GM10266 (cell line): ENCODE data around the gene TK2.
A peak's percentile ranks its signal among the peaks of the same experiment; 100 is the strongest.

ENCODE experiments used
- DNase-seq: peaks from one replicate; pipeline ENCODE4 v3.0.0; 2012; ENCODE audit errors: extremely low spot score
- TF ChIP-seq, protein P1 (sequence below): IDR thresholded peaks from 2 replicates; pipeline ENCODE4 v1.5.1; 2012; ENCODE audit warnings: mild to moderate bottlenecking, low read depth; ENCODE audit not compliant: control insufficient read depth, insufficient read depth; ENCODE audit errors: missing control alignments

TK2 gene

DNA sequence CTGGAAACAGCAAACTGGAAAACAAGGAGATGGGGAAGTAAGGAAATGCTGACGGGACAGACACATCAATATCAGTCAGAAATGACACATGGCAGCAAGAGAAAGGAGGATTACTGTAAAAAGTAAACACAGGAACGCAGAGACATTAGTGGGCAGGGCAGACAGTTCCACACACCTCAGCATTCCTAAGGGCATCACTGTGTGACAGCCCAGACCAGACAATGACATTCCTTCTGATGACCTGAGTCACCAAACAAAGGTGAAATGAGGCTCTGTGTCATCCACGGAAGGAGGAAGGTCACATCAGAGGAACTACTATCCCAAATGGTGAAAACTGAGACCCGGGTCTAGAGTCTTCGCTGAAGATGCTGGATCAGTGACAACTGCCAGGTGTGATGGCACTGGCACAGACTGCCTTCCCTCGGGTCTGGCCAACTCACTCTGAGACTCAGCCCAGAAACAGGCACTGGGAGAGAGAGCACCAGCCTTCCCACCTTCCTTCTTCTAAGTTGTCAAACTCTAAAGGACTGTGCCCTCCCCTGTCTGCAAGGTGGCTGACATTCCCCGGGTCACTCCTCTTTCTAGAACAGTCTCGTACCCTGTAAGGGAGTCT is 36.7 kb downstream of the TK2 start:
- TF ChIP-seq, protein P1, sequence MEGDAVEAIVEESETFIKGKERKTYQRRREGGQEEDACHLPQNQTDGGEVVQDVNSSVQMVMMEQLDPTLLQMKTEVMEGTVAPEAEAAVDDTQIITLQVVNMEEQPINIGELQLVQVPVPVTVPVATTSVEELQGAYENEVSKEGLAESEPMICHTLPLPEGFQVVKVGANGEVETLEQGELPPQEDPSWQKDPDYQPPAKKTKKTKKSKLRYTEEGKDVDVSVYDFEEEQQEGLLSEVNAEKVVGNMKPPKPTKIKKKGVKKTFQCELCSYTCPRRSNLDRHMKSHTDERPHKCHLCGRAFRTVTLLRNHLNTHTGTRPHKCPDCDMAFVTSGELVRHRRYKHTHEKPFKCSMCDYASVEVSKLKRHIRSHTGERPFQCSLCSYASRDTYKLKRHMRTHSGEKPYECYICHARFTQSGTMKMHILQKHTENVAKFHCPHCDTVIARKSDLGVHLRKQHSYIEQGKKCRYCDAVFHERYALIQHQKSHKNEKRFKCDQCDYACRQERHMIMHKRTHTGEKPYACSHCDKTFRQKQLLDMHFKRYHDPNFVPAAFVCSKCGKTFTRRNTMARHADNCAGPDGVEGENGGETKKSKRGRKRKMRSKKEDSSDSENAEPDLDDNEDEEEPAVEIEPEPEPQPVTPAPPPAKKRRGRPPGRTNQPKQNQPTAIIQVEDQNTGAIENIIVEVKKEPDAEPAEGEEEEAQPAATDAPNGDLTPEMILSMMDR: no peak
- DNase-seq: no peak

DNA sequence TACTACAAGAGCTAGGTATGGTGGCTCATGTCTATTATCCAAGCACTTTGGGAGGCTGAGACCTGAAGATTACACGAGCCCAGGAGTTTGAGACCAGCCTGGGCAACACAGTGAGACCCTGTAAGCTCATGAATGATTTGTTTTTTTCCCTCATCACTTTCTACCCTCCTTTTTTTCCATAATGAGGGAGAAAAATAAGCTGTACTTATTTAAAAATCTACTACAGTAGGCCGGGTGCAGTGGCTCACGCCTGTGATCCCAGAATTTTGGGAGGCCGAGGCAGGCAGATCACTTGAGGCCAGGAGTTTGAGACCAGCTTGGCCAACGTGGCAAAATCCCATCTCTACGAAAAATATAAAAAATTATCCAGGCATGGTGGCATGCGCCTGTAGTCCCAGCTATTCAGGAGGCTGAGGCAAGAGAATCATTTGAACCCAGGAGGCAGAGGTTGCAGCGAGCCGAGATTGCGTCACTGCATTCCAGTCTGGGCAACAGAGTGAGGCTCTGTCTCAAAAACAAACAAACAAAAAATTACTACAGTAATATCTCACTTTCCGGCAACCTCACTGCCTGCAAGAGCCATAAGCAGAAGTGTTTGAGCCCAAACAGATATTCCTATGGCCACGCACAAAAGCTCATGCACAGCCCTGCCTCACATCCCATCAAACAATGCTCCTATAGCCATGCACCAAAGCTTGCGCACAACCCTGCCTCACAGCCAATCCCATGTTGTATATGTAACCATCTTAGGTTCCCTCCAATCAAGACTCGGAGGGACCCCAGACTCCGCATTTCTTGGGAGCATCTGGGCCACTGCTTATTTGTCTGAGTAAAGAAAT is 37.4 kb downstream of the TK2 start:
- TF ChIP-seq, protein P1: no peak
- DNase-seq: no peak

DNA sequence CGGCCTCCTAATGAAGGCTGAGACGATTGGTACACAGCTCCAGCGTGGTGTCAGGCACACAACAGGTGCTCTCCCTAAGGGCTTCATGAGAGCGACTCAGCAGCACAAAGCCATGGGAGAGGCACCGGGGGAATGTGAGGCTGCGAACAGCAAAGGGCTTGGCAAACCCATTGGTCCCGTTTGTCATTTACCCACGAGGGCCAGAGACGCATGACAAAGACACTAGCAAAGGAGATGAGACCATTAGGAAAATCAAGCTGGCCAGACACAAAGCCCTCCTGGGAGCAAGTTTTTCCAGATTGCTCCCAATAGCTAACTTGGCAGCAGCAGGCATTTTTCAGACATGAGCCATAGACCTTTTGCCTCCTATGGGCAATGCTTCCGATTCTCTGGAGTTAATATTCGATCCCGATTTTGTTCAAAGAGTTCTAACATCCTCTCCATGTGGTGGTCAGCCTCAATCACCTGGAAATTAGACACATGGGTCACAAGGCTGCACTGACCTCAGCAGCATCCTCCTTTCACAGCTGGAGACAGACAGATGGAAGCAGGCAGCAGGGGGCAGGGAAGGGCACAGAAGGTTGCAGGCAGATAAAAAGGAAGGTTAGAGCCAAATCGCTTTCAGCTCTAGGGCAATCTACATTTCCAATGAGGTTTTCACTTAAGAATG is 38.2 kb downstream of the TK2 start:
- TF ChIP-seq, protein P1: peak; percentile 22
- DNase-seq: no peak

DNA sequence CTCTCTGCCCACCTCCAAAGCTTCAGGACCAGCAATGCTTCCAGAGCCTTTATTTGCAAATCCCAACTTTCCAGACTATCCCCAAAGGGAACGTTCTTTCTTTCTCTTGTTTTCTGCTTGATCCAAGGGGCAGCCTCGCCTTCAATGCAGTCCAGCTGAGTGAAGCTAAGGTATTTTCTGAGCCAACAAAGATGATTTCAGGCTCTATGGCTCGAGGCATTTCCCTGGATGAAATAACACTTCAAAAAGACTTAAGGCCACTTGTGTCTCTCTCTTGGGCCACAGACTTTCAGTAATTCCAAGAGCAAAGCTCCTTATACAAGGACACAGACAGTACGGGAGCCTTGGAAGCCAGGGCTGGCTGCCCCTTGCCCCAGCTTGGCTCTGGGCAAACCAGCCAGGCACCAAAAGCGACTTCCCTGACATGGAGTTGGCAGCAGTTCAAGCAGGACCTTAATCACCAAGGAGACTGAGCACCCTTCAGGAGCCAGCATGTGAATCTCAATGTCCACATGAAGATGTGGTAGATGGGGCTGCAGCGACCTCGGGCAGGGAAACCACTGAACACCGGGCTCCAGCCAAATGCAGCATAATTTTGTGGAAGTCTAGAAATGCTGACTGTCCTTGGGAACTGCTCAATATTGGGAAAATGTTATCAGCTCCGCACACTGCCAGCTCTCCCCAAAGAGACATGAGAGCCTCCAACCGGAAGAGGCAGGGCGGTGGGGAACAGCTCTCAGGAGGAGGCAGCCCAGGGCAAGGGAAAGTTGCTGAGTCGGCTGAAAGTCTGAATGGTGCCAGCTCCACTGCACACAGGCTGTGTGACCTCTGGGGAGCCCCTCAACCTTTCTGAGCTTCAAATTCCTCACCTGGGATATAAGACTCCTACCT is 39.0 kb downstream of the TK2 start:
- TF ChIP-seq, protein P1: no peak
- no peak for DNase-seq

DNA sequence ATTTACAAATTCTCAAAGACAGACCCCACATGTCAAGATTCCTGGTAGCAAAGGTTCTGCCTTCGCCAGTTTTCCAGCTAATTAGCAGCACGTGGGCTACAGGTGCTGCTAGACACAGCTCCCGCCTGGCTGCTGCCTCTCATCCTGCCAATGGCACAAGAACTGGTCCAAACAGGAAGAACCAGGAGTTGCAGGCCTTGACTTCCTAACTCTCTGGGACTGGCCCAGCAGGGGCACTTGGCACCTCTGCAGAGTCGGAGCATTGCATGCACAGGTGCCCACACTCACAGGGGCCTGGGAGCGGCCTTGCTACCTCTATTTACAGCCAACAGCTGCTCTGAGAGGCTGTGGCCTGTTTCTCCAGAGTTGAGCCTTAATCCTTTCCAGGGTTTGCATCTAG is 39.6 kb downstream of the TK2 start:
- TF ChIP-seq, protein P1: no peak
- no peak for DNase-seq

DNA sequence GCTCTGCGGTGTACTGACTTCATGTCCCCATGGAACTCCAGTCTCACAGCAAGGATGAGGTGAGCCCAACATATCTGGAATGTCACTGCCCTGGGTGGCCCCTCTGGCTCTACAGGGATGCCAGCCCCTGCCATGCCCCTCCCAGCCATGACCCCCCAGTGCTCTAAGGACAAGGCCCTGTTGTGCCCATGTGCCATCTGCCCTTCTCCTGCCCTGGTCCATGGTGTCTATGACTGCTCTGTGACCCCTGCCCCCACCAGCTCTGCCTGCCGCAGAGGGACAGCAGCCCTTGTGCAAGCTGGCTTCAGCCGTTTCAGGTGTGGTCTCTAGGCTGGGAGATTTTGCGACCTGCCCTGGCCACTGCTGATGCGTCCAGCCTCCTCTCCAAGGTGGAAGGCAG is 40.3 kb downstream of the TK2 start:
- TF ChIP-seq, protein P1: no peak
- no peak for DNase-seq
